Mesothelial cell of epicardium (in vitro differentiated cells): ENCODE data around the gene CYTH4. TPM values are rescaled to one million over a fixed set of nuclear protein-coding genes. Genes with fewer than 3 reads are reported as not detected.

Experiments used
- DNase-seq, 2 experiments: peaks; one replicate each; pipeline ENCODE4 v3.0.0; 2021; ENCODE audit warnings: low spot score in 2 of 2; ENCODE audit not compliant: unreplicated experiment in 2 of 2
- H3K27ac Mint-ChIP-seq: 2 replicates; pipeline ENCODE4 v1.8.0; 2021; ENCODE audit warnings: mixed read lengths
- H3K27me3 Mint-ChIP-seq: 2 replicates; pipeline ENCODE4 v1.8.0; 2021; ENCODE audit warnings: low read depth, mixed read lengths
- H3K36me3 Mint-ChIP-seq: 2 replicates; pipeline ENCODE4 v1.8.0; 2021; ENCODE audit warnings: mixed read lengths
- H3K4me1 Mint-ChIP-seq: 2 replicates; pipeline ENCODE4 v1.8.0; 2021; ENCODE audit warnings: mixed read lengths
- H3K4me3 Mint-ChIP-seq: 2 replicates; pipeline ENCODE4 v1.8.0; 2021; ENCODE audit warnings: mild to moderate bottlenecking, moderate library complexity, mixed read lengths
- H3K9me3 Mint-ChIP-seq: 2 replicates; pipeline ENCODE4 v1.8.0; 2021; ENCODE audit warnings: mixed read lengths
- total RNA-seq: library from RNA; stranded (reverse); gene quantifications from 3 replicates; pipeline ENCODE4 v1.2.1, GENCODE V29; 2021
- TF ChIP-seq, protein P1 (sequence below): fragments of 200-600 bp; sonication (generic); IDR thresholded peaks from one replicate; pipeline ENCODE4 v1.5.0; 2021; ENCODE audit warnings: antibody characterized with exemption; ENCODE audit not compliant: unreplicated experiment

CYTH4 gene
- total RNA-seq, 1 donor from 2014 or later: not detected

DNA sequence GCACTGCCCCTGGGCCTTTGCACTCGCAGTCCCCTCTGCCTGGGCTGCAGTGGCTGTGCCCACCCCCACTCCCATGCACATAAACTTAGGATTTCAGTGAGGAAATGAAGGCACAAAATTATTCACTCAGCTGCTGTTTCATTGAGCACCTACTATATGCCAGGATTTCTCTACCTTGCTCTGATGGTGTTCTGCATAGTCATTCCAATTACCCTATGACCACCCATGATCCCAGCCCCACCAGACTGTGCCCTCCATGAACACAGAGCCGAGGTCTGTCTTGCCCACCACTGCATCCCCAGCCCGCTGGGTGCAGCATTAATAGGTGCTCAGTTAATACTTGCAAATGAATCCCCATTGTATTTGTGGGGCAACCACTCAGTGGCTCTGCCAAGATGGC, 10.9 kb downstream of the CYTH4 start:
- Mint-ChIP-seq H3K36me3 (no peaks in the 10 kb centered on the region), H3K27ac (no peak overlapping the region), H3K4me1 (no peaks in the 10 kb centered on the region), H3K4me3 (no peak overlapping the region), H3K9me3 (no peaks in the 10 kb centered on the region), H3K27me3 (peaks cover 21% of the 10 kb centered on the region)
- DNase-seq: no peak
- TF ChIP-seq, protein P1, sequence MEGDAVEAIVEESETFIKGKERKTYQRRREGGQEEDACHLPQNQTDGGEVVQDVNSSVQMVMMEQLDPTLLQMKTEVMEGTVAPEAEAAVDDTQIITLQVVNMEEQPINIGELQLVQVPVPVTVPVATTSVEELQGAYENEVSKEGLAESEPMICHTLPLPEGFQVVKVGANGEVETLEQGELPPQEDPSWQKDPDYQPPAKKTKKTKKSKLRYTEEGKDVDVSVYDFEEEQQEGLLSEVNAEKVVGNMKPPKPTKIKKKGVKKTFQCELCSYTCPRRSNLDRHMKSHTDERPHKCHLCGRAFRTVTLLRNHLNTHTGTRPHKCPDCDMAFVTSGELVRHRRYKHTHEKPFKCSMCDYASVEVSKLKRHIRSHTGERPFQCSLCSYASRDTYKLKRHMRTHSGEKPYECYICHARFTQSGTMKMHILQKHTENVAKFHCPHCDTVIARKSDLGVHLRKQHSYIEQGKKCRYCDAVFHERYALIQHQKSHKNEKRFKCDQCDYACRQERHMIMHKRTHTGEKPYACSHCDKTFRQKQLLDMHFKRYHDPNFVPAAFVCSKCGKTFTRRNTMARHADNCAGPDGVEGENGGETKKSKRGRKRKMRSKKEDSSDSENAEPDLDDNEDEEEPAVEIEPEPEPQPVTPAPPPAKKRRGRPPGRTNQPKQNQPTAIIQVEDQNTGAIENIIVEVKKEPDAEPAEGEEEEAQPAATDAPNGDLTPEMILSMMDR: no peak

DNA sequence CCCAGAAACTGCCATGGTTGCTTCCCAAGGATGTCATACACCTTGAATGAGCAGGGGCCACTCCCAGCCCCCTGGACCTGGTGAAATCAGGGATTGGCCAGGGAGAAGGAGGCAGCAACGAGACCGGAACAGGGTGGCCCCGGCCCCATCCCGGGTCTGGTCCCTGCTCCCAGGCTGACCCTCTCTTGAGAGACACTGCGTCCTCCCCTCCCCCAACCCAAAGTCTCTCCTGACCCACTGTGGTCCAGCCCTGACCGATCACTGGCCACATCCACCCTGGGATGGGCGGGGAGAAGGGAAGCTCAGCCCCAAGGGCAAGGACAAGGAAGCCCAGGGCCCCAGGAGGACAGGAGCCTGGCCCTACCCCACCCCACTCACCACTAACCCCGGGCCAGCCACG, 12.4 kb downstream of the CYTH4 start:
- Mint-ChIP-seq H3K36me3 (no peaks in the 10 kb centered on the region), H3K27ac (no peak overlapping the region), H3K4me3 (no peak overlapping the region), H3K4me1 (no peaks in the 10 kb centered on the region), H3K27me3 (peaks cover 14% of the 10 kb centered on the region), H3K9me3 (no peaks in the 10 kb centered on the region)
- TF ChIP-seq, protein P1: no peak
- no peak for DNase-seq

DNA sequence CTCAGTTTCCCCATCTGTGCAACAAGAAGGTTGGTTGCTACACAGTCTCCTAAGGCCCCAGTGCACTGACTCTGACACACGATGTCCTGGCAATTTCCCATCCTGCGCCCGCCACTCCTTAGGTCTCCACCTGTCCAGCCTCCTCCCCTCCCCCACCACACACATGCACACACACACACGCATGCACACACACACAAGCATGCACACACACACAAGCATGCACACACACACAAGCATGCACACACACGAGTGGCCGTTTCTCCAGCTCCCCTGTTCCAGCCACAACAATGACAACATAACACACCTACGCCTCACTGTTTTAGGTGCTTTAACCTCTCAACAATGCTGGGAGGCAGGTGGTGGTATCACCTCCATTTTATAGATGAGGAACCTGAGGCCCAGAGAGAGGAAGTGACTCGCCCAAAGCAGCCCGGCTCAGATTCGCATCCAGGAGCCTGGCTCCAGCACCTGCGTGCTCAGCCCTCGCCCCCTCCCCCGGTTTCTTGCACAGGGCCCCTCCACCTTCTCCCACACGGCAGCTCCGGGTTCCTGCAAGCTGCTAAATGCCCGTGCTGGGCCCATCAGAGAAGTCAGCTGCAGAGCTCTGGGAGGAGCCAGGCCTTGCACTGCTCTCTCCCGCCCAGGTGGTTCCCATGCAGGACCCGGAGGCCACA, 13.0 kb downstream of the CYTH4 start:
- no peak overlapping the region for H3K27ac Mint-ChIP-seq
- TF ChIP-seq, protein P1: no peak
- DNase-seq: no peak

DNA sequence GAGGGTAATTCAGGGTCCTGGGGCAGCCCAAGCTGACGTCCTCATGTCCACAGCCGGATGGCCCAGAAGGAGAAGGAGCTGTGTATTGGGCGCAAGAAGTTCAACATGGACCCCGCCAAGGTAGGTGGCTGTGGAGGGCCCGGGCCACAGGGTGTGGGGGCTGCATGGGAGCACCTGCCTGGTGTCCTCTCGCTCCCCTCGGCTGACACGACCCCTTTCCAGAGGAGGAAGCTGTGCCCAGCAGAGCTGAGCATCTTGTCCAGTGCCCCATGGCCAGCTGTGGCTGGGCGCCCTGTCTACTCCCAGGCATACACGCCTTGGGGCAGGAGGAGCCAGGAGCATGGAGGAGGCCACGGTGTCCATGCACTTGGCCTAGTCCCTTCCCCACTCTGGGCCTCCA, 13.6 kb downstream of the CYTH4 start:
- DNase-seq: no peak
- Mint-ChIP-seq H3K4me1 (no peaks in the 10 kb centered on the region), H3K9me3 (no peaks in the 10 kb centered on the region), H3K4me3 (no peak overlapping the region), H3K36me3 (no peaks in the 10 kb centered on the region), H3K27me3 (peaks cover 15% of the 10 kb centered on the region), H3K27ac (no peak overlapping the region)
- TF ChIP-seq, protein P1: no peak

More for the DNA sequence above, 13.0 kb downstream of the CYTH4 start:
- Mint-ChIP-seq H3K27me3 (peaks cover 14% of the 10 kb centered on the region), H3K4me3 (no peak overlapping the region), H3K4me1 (no peaks in the 10 kb centered on the region), H3K9me3 (no peaks in the 10 kb centered on the region), H3K36me3 (no peaks in the 10 kb centered on the region)

DNA sequence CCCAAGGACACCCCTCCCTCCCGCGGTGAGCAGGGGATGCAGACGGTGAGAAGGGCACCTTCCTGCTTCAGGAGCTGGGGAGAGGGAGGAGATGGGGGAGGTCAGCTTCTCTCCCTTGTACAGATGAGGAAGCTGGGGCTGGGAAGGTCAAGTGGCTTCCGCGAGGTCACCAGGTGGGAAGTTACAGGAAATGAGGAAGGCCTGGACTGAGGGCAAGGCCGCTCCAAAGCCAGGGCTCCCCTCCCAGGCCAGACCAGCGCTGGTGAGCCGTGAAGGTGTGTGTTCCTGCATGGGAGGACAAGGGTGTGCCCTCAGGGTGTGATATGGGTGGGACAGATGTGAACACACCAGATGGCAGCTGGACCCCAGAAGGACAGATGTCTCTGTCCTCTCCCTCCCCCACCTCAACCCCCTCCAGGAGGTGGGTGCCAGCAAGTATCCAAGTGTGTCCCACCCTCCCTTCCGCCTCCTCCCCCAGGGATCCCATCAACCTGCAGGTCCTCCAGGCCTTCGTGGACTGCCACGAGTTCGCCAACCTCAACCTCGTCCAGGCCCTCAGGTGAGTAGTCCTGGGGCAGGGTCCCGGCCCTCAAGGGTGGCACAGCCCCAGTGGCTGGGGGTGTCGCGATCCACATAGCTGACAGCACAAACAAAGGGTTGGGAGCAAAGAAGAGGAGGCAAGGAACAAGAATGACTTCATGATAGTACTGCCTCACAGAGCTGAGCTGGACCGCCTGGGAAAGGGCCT, 16.6 kb downstream of the CYTH4 start:
- H3K4me1 Mint-ChIP-seq: peaks cover 2% of the 10 kb centered on the region
- H3K9me3 Mint-ChIP-seq: no peaks in the 10 kb centered on the region
- no peak for DNase-seq
- TF ChIP-seq, protein P1: no peak
- H3K27ac Mint-ChIP-seq: no peak overlapping the region
- H3K36me3 Mint-ChIP-seq: no peaks in the 10 kb centered on the region
- peaks cover 4% of the 10 kb centered on the region for H3K27me3 Mint-ChIP-seq
- no peak overlapping the region for H3K4me3 Mint-ChIP-seq
